ENCODE measurements around the gene WDR91. TPM values are rescaled to one million over a fixed set of nuclear protein-coding genes. Genes with fewer than 3 reads are reported as not detected.

WDR91 gene
- total and polyA plus RNA-seq, 2 donors (not counting 1 experiment from before 2014, with no cell fraction given), result 26.7 to 40.7 TPM

GRCh38 chr7:135240441-135240840, 29.1 kb upstream of the WDR91 start:
- Histone ChIP-seq H3K36me3 (replicated peaks in 1 of 2; ENCODE audit: control extremely low read depth in 1 of 2, control insufficient read depth in 1 of 2, extremely low read depth in 1 of 2, insufficient read depth in 2 of 2, low read length in 1 of 2) (no peaks in the 10 kb centered on the region), H3K9ac (ENCODE audit: low read length) (no peak overlapping the region), H4K20me1 (ENCODE audit: control insufficient read depth, insufficient read depth, low read length, poor library complexity, severe bottlenecking) (no peaks in the 10 kb centered on the region), H2AFZ (ENCODE audit: insufficient read depth, low read depth, low read length, poor library complexity, severe bottlenecking) (no peak overlapping the region), H3K27me3 (replicated peaks in 1 of 4; ENCODE audit: control extremely low read depth in 1 of 4, control insufficient read depth in 3 of 4, insufficient read depth in 4 of 4, low read length in 3 of 4) (peaks cover 0 to 9% (median 4%) of the 10 kb centered on the region in 4 experiments), H3K4me3 (ENCODE audit: control extremely low read depth in 1 of 5, extremely low read depth in 1 of 5, insufficient read depth in 1 of 5, low read depth in 2 of 5, low read length in 4 of 5) (no peak overlapping the region), H3K4me1 (ENCODE audit: control insufficient read depth in 2 of 2, insufficient read depth in 2 of 2, low read length in 2 of 2) (peaks cover 25 to 37% of the 10 kb centered on the region in 2 donors), H3K4me2 (replicated peaks; ENCODE audit: low read depth, low read length, poor library complexity, severe bottlenecking) (no peak overlapping the region), H3K27ac (ENCODE audit: low read length in 2 of 2) (no peak overlapping the region), H3K9me3 (ENCODE audit: control extremely low read depth in 1 of 3, control insufficient read depth in 2 of 3, insufficient read depth in 1 of 3, low read length in 2 of 3) (peaks cover 0 to 14% (median 0%) of the 10 kb centered on the region in 3 donors), H3K79me2 (ENCODE audit: control insufficient read depth, insufficient read depth, low read length) (no peaks in the 10 kb centered on the region)
- no peak for DNase-seq
- Mint-ChIP-seq H3K4me3 (no peak overlapping the region), H3K27me3 (peaks cover 19% of the 10 kb centered on the region), H3K4me1 (peaks cover 29% of the 10 kb centered on the region), H3K9me3 (ENCODE audit: insufficient read depth) (no peaks in the 10 kb centered on the region), H3K27ac (no peak overlapping the region)
- intact Hi-C loops (cut with micrococcal nuclease), result no loop called here
- WGBS (ENCODE audit: insufficient coverage), result 82% methylated on average over 9 of the region's 9 CpGs
- ChIA-PET POLR2A (no interaction called here), CTCF (no interaction called here)
- TF ChIP-seq CTCF (IDR thresholded peaks at IDR 0.05) (no peak), EZH2 (IDR thresholded peaks at IDR 0.05; ENCODE audit: borderline replicate concordance, insufficient read depth, low read depth, low read length, poor library complexity, severe bottlenecking) (no peak)
- no peak for ATAC-seq (ENCODE audit: low read depth)

GRCh38 chr7:135239263-135239662, 27.9 kb upstream of the WDR91 start:
- H3K27ac ChIP-seq (ENCODE audit: low read length in 2 of 2), result no peak overlapping the region
- H2AFZ ChIP-seq (ENCODE audit: insufficient read depth, low read depth, low read length, poor library complexity, severe bottlenecking), result no peak overlapping the region
- H3K9ac ChIP-seq (ENCODE audit: low read length), result no peak overlapping the region
- CTCF ChIA-PET, result no interaction called here
- H3K9me3 ChIP-seq (ENCODE audit: control extremely low read depth in 1 of 3, control insufficient read depth in 2 of 3, insufficient read depth in 1 of 3, low read length in 2 of 3), result peaks cover 0 to 14% (median 0%) of the 10 kb centered on the region in 3 donors
- no peak overlapping the region for H3K4me3 ChIP-seq (ENCODE audit: control extremely low read depth in 1 of 5, extremely low read depth in 1 of 5, insufficient read depth in 1 of 5, low read depth in 2 of 5, low read length in 4 of 5)
- no peak for TF ChIP-seq CTCF (IDR thresholded peaks at IDR 0.05)
- no peak for TF ChIP-seq EZH2 (IDR thresholded peaks at IDR 0.05; ENCODE audit: borderline replicate concordance, insufficient read depth, low read depth, low read length, poor library complexity, severe bottlenecking)
- intact Hi-C loops (cut with micrococcal nuclease), result no loop called here
- no peaks in the 10 kb centered on the region for H4K20me1 ChIP-seq (ENCODE audit: control insufficient read depth, insufficient read depth, low read length, poor library complexity, severe bottlenecking)
- WGBS (ENCODE audit: insufficient coverage), result 96% methylated on average over 5 of the region's 7 CpGs
- Mint-ChIP-seq H3K4me3 (no peak overlapping the region), H3K4me1 (peaks cover 29% of the 10 kb centered on the region), H3K9me3 (ENCODE audit: insufficient read depth) (no peaks in the 10 kb centered on the region), H3K27me3 (peaks cover 13% of the 10 kb centered on the region), H3K27ac (no peak overlapping the region)
- H3K79me2 ChIP-seq (ENCODE audit: control insufficient read depth, insufficient read depth, low read length), result no peaks in the 10 kb centered on the region
- ATAC-seq (ENCODE audit: low read depth) (no peak), DNase-seq (no peak)
- POLR2A ChIA-PET, result no interaction called here
- peaks cover 25 to 37% of the 10 kb centered on the region in 2 donors for H3K4me1 ChIP-seq (ENCODE audit: control insufficient read depth in 2 of 2, insufficient read depth in 2 of 2, low read length in 2 of 2)
- no peaks in the 10 kb centered on the region for H3K36me3 ChIP-seq (replicated peaks in 1 of 2; ENCODE audit: control extremely low read depth in 1 of 2, control insufficient read depth in 1 of 2, extremely low read depth in 1 of 2, insufficient read depth in 2 of 2, low read length in 1 of 2)
- H3K27me3 ChIP-seq (replicated peaks in 1 of 4; ENCODE audit: control extremely low read depth in 1 of 4, control insufficient read depth in 3 of 4, insufficient read depth in 4 of 4, low read length in 3 of 4), result peaks cover 0 to 9% (median 1%) of the 10 kb centered on the region in 4 experiments
- no peak overlapping the region for H3K4me2 ChIP-seq (replicated peaks; ENCODE audit: low read depth, low read length, poor library complexity, severe bottlenecking)
